ENCODE measurements around the gene GLYATL1B. TPM values are rescaled to one million over a fixed set of nuclear protein-coding genes. Genes with fewer than 3 reads are reported as not detected.

GLYATL1B gene
- total and polyA plus RNA-seq, 2 of the 4 experiments (the other 2 are of a cell fraction): not detected

GRCh38 chr11:59076876-59077571, 9.1 kb upstream of the GLYATL1B start:
- Histone ChIP-seq H3K14ac (replicated peaks; ENCODE audit: low read depth, low read length) (no peak overlapping the region), H3K4me1 (ENCODE audit: control insufficient read depth, insufficient read depth, low read length) (no peaks in the 10 kb centered on the region), H2BK20ac (ENCODE audit: low read depth, low read length) (no peak overlapping the region), H3K4ac (ENCODE audit: low read depth, low read length) (no peak overlapping the region), H3K79me1 (ENCODE audit: low read depth in 1 of 2, low read length in 2 of 2) (no peaks in the 10 kb centered on the region), H2AK9ac (replicated peaks; ENCODE audit: low read depth, low read length, poor library complexity) (peak overlapping the region; percentile 28), H2BK5ac (ENCODE audit: low read depth, low read length, poor library complexity, severe bottlenecking) (no peak overlapping the region), H3K27me3 (ENCODE audit: control insufficient read depth, insufficient read depth, low read length) (no peaks in the 10 kb centered on the region; the same call in 1 of the 2 replicates), H3K56ac (ENCODE audit: extremely low read depth, insufficient read depth, low read length) (no peak overlapping the region), H3K36me3 (ENCODE audit: control insufficient read depth, insufficient read depth, low read length) (no peaks in the 10 kb centered on the region), H4K8ac (ENCODE audit: low read depth in 2 of 2, low read length in 2 of 2) (no peak overlapping the region), H3K4me3 (ENCODE audit: insufficient read depth, low read depth, low read length) (no peak overlapping the region), H3K4me2 (ENCODE audit: low read depth, low read length) (no peak overlapping the region), H2BK15ac (ENCODE audit: low read depth, low read length) (no peak overlapping the region), H3K9me1 (ENCODE audit: insufficient read depth, low read length) (no peaks in the 10 kb centered on the region), H4K5ac (ENCODE audit: low read depth, low read length) (no peak overlapping the region), H2BK120ac (ENCODE audit: low read depth, low read length) (no peak overlapping the region), H4K91ac (ENCODE audit: insufficient read depth, low read depth, low read length) (no peak overlapping the region), H2AK5ac (ENCODE audit: low read depth, low read length) (no peak overlapping the region), H4K20me1 (ENCODE audit: insufficient read depth, low read length) (no peaks in the 10 kb centered on the region), H3K18ac (ENCODE audit: low read depth, low read length) (no peak overlapping the region), H2AFZ (replicated peaks; ENCODE audit: low read length, poor library complexity) (no peak overlapping the region), H3K23ac (ENCODE audit: low read depth, low read length) (no peak overlapping the region), H3K9ac (ENCODE audit: low read depth, low read length) (no peak overlapping the region), H3K9me3 (ENCODE audit: control insufficient read depth, insufficient read depth, low read length) (no peaks in the 10 kb centered on the region), H3K27ac (ENCODE audit: insufficient read depth, low read length) (no peak overlapping the region)
- no TSS peak for BruUV-seq (replicated peaks)
- TF ChIP-seq POLR2A (IDR thresholded peaks at IDR 0.05; ENCODE audit: low read depth, low read length) (no peak), RFX5 (IDR thresholded peaks at IDR 0.05; ENCODE audit: low read depth, low read length) (no peak), USF2 (IDR thresholded peaks at IDR 0.05; ENCODE audit: low read depth, low read length) (no peak), RAD21 (IDR thresholded peaks at IDR 0.05; ENCODE audit: low read length) (no peak), MAFK (IDR thresholded peaks at IDR 0.05; ENCODE audit: low read depth, low read length) (no peak), CHD1 (IDR thresholded peaks at IDR 0.05; ENCODE audit: low read depth, low read length) (no peak), MXI1 (IDR thresholded peaks at IDR 0.05; ENCODE audit: borderline replicate concordance, low read depth, low read length) (no peak), BHLHE40 (IDR thresholded peaks at IDR 0.05; ENCODE audit: low read depth, low read length) (no peak), SMC3 (IDR thresholded peaks at IDR 0.05; ENCODE audit: low read depth, low read length) (no peak), ELK1 (IDR thresholded peaks at IDR 0.05; ENCODE audit: borderline replicate concordance, low read depth, low read length) (no peak), NFE2L2 (IDR thresholded peaks at IDR 0.05; ENCODE audit: low read depth, low read length) (no peak), FOS (IDR thresholded peaks at IDR 0.05; ENCODE audit: low read depth, low read length) (no peak), CTCF (conservative IDR thresholded peaks at IDR 0.05; ENCODE audit: low read depth, low read length) (no peak), MAZ (IDR thresholded peaks at IDR 0.05; ENCODE audit: borderline replicate concordance, low read depth, low read length) (no peak), CEBPB (IDR thresholded peaks at IDR 0.05; ENCODE audit: low read depth, low read length) (no peak), RCOR1 (IDR thresholded peaks at IDR 0.05; ENCODE audit: insufficient replicate concordance, low read length) (no peak)
- DNase-seq (no peak), ATAC-seq (ENCODE audit: low read depth) (no peak)
- CTCF ChIA-PET: interaction anchor here (0.6 kb wide), 1 partner anchor 19 kb away, joined by 4 read pairs; no protein-coding TSS in a partner anchor
- POLR2A ChIA-PET (ENCODE audit: unreplicated experiment): no interaction called here
- intact Hi-C loops (cut with micrococcal nuclease) (no loop called here), in situ Hi-C loops (cut with MboI; ENCODE audit: low sequenced_read_pairs) (no loop called here), dilution Hi-C loops (cut with HindIII; ENCODE audit: low sequenced_read_pairs, unreplicated experiment) (no loop called here)
- whole genome bisulfite sequencing, 2 experiments (ENCODE audit: extremely low coverage in 2 of 2, insufficient read length in 1 of 2): 39% methylated on average over 2 of the region's 8 CpGs; no CpG with 5 or more reads in 1 of the 2 experiments

Measured in IMR-90 (cell line).